PC-3 (cell line): ENCODE measurements around the gene PRR14L. TPM values are rescaled to one million over a fixed set of nuclear protein-coding genes. Genes with fewer than 3 reads are reported as not detected.
A peak's percentile ranks its signal among the peaks of the same experiment; 100 is the strongest.

Experiments used
- ATAC-seq: fragments of 200-7000 bp; cut with Tn5 transposase; 2 replicates; pipeline ENCODE4 v1.9.1; 2020; ENCODE audit warnings: mild to moderate bottlenecking, moderate library complexity
- BruUV-seq: library from RNA; stranded (reverse); fragments of 400-500 nt; replicated peaks from 2 replicates; lab custom pipeline; 2021; lab: Mats Ljungman, UMichigan
- CTCF ChIA-PET: fragments of 300-600 bp; sonication (Branson Sonifier 250); formaldehyde crosslinking; loops from one replicate; lab custom pipeline; 2022; ENCODE audit warnings: antibody characterized with exemption; lab: Charles Lee
- POLR2A ChIA-PET: fragments of 300-600 bp; sonication (Branson Sonifier 250); formaldehyde crosslinking; loops from one replicate; lab custom pipeline; 2022; ENCODE audit warnings: antibody characterized with exemption; ENCODE audit not compliant: unreplicated experiment; lab: Charles Lee
- DNase-seq: peaks from one replicate; pipeline ENCODE4 v3.0.0-alpha.2; 2015
- H2AFZ ChIP-seq: fragments of 300-600 bp; sonication (generic); 2 replicates; pipeline ENCODE4 v1.6.0; 2016; ENCODE audit warnings: antibody characterized with exemption, low read length
- H3F3A ChIP-seq: fragments of 300-600 bp; sonication (generic); one replicate; pipeline ENCODE4 v1.6.0; 2017; ENCODE audit warnings: antibody characterized with exemption, low read length, control low read depth, mild to moderate bottlenecking; ENCODE audit not compliant: unreplicated experiment
- H3K27ac ChIP-seq: fragments of 300-600 bp; sonication (generic); 2 replicates; pipeline ENCODE4 v1.5.1; 2016; ENCODE audit warnings: mild to moderate bottlenecking, low read length
- H3K27me3 ChIP-seq: fragments of 300-600 bp; sonication (generic); 2 replicates; pipeline ENCODE4 v1.6.1; 2016; ENCODE audit warnings: low read length, mixed read lengths
- H3K36me3 ChIP-seq: fragments of 300-600 bp; sonication (generic); 2 replicates; pipeline ENCODE4 v1.6.1; 2016; ENCODE audit warnings: low read depth, mixed run types, low read length, mixed read lengths
- H3K4me1 ChIP-seq: fragments of 300-600 bp; sonication (generic); 2 replicates; pipeline ENCODE4 v1.5.1; 2016; ENCODE audit warnings: low read length; ENCODE audit not compliant: insufficient read depth
- H3K4me2 ChIP-seq: fragments of 300-600 bp; sonication (generic); 2 replicates; pipeline ENCODE4 v1.6.0; 2016; ENCODE audit warnings: low read length
- H3K4me3 ChIP-seq: fragments of 300-600 bp; sonication (generic); 2 replicates; pipeline ENCODE4 v1.5.1; 2016; ENCODE audit warnings: mild to moderate bottlenecking, low read length, mixed read lengths
- H3K79me2 ChIP-seq: fragments of 300-600 bp; sonication (generic); 2 replicates; pipeline ENCODE4 v1.6.1; 2017; ENCODE audit warnings: low read length, mixed read lengths
- H3K9ac ChIP-seq: fragments of 300-600 bp; sonication (generic); 2 replicates; pipeline ENCODE4 v1.6.0; 2016; ENCODE audit warnings: mild to moderate bottlenecking, low read length
- H3K9me2 ChIP-seq: fragments of 300-600 bp; sonication (generic); replicated peaks from 2 replicates; pipeline ENCODE4 v1.6.1; 2016; ENCODE audit warnings: mixed run types, low read length, mixed read lengths
- H3K9me3 ChIP-seq: fragments of 300-600 bp; sonication (generic); 2 replicates; pipeline ENCODE4 v1.6.1; 2016; ENCODE audit warnings: low read length, mixed read lengths
- H4K20me1 ChIP-seq: fragments of 300-600 bp; sonication (generic); 2 replicates; pipeline ENCODE4 v1.6.1; 2016; ENCODE audit warnings: low read length, mixed read lengths
- CTCF ChIP-seq: fragments of 300-600 bp; sonication (generic); conservative IDR thresholded peaks from 2 replicates; pipeline ENCODE4 v1.5.1; 2017; ENCODE audit warnings: antibody characterized with exemption, low read depth, mild to moderate bottlenecking, low read length
- EZH2 ChIP-seq: fragments of 300-600 bp; sonication (generic); IDR thresholded peaks from one replicate; pipeline ENCODE4 v1.6.1; 2017; ENCODE audit warnings: antibody characterized with exemption, mild to moderate bottlenecking, low read length; ENCODE audit not compliant: unreplicated experiment
- EZH2phosphoT487 ChIP-seq: fragments of 300-600 bp; sonication (generic); IDR thresholded peaks from 2 replicates; pipeline ENCODE4 v1.6.1; 2018; ENCODE audit warnings: mild to moderate bottlenecking, antibody characterized with exemption, low read length, borderline replicate concordance
- intact Hi-C: fragments of 100-400 bp; cut with micrococcal nuclease; formaldehyde crosslinking; loops from 2 replicates; pipeline ENCODE4 v1.9.0; 2023
- total RNA-seq: library from RNA; depleted of rRNA; stranded (reverse); fragments of >200 nt; gene quantifications from 2 replicates; pipeline ENCODE4 v1.2.3, GENCODE V29; 2014

Gene PRR14L
- total RNA-seq, 1 experiment from 2014 or later, result 9.3 TPM

DNA sequence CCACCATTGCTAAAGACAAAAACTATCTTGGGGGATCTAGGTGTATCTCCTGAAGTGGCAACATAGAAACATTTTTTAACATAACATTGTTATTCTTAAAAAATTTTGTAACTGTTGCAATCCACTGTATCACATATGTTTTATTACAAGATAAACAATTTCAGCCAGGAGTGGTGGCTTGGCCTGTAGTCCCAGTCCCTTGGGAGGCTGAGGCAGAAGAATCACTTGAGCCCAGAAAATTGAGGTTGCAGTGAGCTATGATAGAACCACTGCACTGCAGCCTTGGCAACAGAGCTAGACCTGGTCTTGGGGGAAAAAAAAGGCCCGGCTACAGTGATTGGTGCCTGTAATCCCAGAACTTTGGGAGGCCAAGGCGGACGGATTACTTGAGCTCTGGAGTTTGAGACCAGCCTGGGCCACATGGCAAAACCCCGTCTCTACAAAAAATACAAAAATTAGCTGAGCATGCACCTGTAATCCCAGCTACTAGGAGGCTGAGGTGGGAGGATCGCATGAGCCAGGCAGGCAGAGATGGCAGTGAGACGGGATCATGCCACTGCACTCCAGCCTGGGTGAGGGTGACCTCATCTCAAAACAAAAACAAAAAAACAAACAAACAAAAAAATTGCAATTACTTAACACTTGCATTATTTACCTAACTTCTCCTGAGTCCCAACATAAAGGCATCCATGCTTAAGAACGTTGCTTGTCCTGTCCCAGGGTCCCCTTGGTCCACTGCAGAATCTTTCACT is 2.3 kb upstream of the PRR14L start:
- Histone ChIP-seq H2AFZ (no peak overlapping the region), H3F3A (no peaks in the 10 kb centered on the region), H3K4me3 (no peak overlapping the region), H3K9me2 (no peaks in the 10 kb centered on the region), H3K9me3 (no peaks in the 10 kb centered on the region), H3K79me2 (peaks cover 46% of the 10 kb centered on the region), H3K36me3 (no peaks in the 10 kb centered on the region), H3K9ac (no peak overlapping the region), H3K4me2 (no peak overlapping the region), H4K20me1 (no peaks in the 10 kb centered on the region), H3K4me1 (peaks cover 30% of the 10 kb centered on the region), H3K27me3 (no peaks in the 10 kb centered on the region), H3K27ac (no peak overlapping the region)
- DNase-seq (no peak), ATAC-seq (no peak)
- TF ChIP-seq CTCF (no peak), EZH2phosphoT487 (no peak), EZH2 (no peak)
- intact Hi-C loops, result loop anchor here (5.0 kb wide), 2 partner anchors 90 to 195 kb away; partner anchors contain the start of gene PISD
- POLR2A ChIA-PET, result no interaction called here
- CTCF ChIA-PET, result no interaction called here
- no TSS peak for BruUV-seq

DNA sequence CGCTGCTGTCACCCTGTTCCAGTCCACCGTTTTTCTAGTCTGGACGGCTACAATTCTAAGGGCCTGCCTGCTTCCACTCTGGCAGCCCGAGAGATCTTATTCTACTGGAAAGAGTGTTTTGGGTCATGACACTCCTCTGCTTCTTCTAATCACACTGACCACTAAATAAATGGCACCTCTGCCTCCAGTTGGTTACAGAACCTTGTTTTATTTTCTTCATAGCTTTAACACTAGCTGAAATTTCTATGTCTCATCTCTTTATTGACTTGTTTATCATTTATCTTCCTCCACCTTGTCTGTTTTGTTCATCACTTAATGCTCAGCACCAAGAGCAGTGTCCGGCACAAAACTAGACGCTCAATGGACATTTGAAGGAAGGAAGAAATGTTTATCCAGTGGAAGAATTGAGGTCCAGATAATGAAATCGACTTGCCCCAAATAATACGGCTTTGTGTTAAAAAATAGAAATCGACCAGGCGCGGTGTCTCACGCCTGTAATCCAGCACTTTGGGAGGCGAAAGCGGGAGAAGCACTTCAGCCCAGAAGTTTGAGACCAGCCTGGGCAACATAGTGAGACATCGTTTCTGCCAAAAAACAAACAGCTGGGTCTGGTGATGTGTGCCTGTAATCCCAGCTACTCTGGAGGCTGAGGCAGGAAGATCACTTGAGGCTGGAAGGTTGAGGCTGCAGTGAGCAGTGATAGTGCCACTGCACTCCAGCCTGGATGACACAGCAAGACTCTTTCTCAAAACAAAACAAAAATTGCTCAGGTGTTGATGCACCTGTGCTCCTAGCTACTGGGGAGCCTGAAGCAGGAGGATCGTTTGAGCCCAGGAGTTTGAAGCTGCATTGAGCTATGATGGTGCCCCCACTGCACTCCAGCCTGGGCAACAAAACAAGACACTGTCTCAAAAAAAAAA is 693 bp upstream of the PRR14L start:
- TSS peak; percentile 26 for BruUV-seq

More for the DNA sequence above, 693 bp upstream of the PRR14L start:
- ChIA-PET CTCF (no interaction called here), POLR2A (interaction anchor here (0.5 to 0.6 kb wide), 2 partner anchors 73 to 89 kb away, joined by 3 read pairs; no protein-coding TSS in a partner anchor)
- Histone ChIP-seq H3K9me3 (no peaks in the 10 kb centered on the region), H3K4me2 (peak overlapping the region; percentile 64), H3K9me2 (no peaks in the 10 kb centered on the region), H2AFZ (peak overlapping the region; percentile 57), H3K4me3 (peak overlapping the region; percentile 100; the same call in 1 of the 2 replicates), H3K36me3 (no peaks in the 10 kb centered on the region), H3F3A (no peaks in the 10 kb centered on the region), H3K4me1 (peaks cover 30% of the 10 kb centered on the region), H3K27ac (no peak overlapping the region), H3K9ac (peak overlapping the region; percentile 99), H3K79me2 (peaks cover 53% of the 10 kb centered on the region), H4K20me1 (no peaks in the 10 kb centered on the region), H3K27me3 (no peaks in the 10 kb centered on the region)
- ATAC-seq, result no peak
- no peak for DNase-seq
- TF ChIP-seq CTCF, result no peak
- no peak for TF ChIP-seq EZH2
- no peak for TF ChIP-seq EZH2phosphoT487
- intact Hi-C loops, result loop anchor here (5.0 kb wide), 2 partner anchors 88 to 197 kb away; partner anchors contain the start of gene PISD
